Measurements from ENCODE around the gene DNAJC27.
"Not testable (repeated sequence)": the region's sequence is repeated elsewhere in the genome, so short reads cannot be mapped to it uniquely, and the experiment has no call there.

Gene DNAJC27

DNA sequence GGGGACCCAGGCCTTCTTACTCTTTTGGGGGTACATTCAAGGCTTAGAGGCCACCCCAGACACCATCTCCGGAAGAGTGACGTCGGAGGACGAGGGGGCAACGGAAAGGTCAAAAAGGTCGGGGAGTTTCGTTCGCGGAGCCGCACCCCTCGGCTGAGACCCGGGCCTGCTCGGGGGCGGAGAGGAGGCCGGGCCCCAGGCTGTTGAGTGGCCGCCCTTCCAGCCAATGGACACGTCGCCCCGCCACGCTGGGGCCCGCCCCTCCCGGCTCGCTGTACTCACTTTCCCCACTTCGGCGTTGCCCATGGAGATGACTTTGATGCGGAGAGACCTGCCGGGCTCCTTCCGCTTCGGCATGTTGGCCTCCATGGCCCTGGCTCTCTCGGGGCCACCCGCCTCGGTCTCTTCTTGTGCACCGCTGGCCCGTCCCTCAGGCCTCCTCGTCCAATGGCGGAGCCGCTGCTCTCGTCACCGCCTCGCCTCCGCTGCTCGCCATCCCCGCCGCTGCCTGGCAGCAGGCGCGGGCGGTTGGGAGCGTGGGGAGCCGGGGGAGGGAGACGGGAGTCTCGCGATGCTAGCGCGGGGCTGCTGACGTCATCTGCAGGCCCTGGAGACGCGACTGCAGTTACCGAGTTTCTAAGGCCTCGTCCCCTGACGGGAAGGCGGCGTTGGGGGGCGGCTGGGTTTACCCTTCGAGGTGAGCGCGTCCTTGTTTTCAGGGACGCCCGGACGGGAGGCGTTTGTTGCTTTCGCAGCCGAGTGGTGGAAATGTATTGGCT lies at the start of gene DNAJC27:
Gene DNAJC27, minus strand, starts transcription at position 420 of the 779 bp plus-strand sequence. Its CDS starts 51 bp downstream, at position 369.
- peak; percentile 97 for DNase-seq (ENCODE audit: low read depth)

GRCh38 chr2:25018681-25019080 lies 46.9 kb upstream of the DNAJC27 start:
- no peak for DNase-seq (ENCODE audit: low read depth)

GRCh38 chr2:25014631-25015030 lies 42.9 kb upstream of the DNAJC27 start:
- no peak for DNase-seq (ENCODE audit: low read depth)

DNA sequence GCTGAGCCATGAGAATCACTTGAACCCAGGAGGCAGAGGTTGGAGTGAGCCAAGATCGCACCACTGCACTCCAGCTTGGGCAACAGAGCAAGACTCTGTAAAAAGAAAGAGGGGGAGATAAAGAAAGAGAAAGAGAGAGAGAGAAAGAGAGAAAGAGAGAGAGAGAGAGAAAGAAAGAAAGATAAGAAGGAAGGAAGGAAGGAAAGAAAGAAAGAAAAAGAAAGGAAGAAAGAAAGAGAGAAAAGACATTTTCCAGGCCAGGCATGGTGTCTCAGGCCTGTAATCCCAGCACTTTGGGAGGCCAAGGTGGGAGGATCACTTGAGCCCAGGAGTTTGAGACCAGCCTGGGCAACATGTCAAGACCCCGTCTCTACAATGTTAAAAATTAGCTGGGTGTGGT lies 39.6 kb upstream of the DNAJC27 start:
- DNase-seq (ENCODE audit: low read depth), result not testable (repeated sequence)

GRCh38 chr2:25009954-25010353 lies 38.2 kb upstream of the DNAJC27 start:
- DNase-seq (ENCODE audit: low read depth), result no peak

DNA sequence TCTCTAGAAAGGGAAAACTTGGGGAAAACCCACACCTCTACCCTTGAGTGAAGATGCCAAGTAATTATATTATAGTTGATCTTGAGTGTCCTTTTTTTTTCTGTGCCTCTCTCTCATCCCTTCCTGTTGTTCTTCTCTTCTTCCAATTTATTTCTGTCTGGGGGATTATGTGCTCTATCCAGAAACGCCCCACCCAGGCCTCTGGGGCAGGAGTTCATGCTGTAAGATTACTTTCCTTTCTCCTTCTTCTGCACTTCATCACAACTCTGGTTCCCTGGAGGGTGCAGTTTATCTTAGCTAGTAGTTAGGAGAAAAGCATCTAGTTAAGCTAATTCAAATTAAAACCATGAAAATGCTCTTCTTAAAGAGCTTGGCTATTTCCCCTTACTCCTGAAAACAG lies 30.3 kb upstream of the DNAJC27 start:
- no peak for DNase-seq (ENCODE audit: low read depth)

DNA sequence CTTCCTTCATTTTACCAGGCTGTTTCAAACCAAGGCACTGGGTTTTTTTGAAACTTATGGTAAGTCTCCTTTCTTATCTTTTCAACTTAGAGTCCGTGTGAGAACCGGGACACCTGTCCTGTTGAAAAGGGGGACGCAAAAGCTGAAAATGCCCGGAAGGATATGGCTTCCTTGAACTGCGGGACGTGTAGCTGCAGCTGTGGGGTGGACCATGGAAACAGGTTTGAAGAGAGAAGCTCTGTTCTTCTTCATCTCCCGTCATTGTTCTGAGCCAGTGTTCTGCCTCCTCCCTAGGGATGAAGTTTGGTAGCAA lies 29.5 kb upstream of the DNAJC27 start:
- no peak for DNase-seq (ENCODE audit: low read depth)

GRCh38 chr2:25000503-25001324 lies 29.0 kb upstream of the DNAJC27 start:
- DNase-seq (ENCODE audit: low read depth), result no peak

- no peak for DNase-seq (ENCODE audit: low read depth)
Observed at GRCh38 chr2:25000036-25000435, 28.3 kb upstream of the DNAJC27 start.

DNA sequence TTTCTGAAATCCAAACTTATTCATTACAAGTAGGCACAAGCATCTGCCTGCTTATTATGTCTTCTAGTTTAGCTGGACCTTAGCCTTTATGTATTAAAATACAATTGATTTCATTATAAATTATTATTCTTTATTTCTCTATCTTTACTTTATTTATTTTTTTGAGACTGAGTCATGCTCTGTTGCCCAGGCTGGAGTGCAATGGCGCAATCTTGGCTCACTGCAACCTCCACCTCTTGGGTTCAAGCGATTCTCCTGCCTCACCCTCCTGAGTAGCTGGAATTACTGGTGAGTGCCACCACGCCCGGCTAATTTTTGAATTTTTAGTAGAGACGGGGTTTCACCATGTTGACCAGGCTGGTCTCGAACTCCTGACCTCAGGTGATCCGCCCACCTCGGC lies 27.3 kb upstream of the DNAJC27 start:
- DNase-seq (ENCODE audit: low read depth), result not testable (repeated sequence)

DNA sequence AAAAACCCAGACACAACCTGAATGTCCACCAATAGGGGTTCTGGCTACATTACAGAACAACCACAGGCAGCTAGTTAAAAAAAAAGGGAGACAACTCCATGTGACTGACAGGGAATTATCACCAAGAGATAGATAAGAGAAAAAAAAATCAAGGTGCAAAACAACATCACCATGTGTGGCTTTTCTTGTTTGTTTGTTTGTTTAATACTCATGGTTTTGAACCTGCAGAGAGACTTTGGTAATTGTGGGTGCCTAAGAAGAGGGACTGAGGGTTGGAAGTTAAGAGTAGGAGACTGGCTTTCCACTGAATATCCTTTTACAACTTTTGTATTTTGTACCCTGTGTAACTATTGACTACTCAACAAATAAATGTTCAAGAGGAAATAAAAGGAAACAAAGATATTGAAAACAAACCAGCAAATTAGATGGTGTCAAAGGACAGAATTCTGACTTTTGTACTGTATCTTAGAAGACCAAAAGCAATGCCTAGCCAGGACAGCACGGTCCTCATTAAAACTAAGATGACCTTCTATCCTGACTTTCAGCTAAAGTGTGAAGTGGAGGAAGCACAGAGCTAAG lies 22.5 kb upstream of the DNAJC27 start:
- DNase-seq (ENCODE audit: low read depth), result no peak

DNA sequence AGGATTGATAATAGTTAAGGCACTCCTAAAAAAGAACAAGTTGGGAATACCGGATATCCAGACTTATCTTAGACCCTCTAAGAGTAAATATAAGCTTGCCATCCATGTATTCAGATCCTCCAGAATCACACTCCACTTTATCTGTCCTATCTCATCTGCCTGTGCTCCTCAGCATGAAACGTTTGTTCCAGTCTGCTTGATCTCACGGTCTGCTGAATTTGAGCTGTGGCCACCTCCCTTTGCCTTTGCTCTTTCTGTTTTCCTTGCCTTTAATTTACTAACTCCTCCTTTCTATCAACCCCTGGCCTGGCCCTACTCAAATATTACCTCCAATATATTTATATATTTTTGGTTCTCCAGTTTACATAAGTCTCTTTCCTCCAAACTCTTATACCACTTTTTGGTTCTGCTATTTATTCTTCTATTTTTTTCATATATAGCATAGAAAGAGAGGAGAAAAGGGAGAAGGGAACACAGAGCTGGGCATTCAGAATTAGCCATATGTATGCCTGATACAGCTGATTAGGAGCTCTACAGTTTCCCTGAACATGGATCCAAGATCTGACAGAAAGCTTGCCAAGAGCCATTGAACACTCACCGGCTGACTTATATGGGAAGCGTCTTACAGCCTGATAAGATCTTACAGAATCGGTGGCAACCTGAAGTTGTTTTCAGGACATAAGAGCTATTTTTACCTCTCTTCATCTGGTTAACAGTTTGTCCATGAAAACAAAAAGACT lies 21.8 kb upstream of the DNAJC27 start:
- no peak for DNase-seq (ENCODE audit: low read depth)

DNA sequence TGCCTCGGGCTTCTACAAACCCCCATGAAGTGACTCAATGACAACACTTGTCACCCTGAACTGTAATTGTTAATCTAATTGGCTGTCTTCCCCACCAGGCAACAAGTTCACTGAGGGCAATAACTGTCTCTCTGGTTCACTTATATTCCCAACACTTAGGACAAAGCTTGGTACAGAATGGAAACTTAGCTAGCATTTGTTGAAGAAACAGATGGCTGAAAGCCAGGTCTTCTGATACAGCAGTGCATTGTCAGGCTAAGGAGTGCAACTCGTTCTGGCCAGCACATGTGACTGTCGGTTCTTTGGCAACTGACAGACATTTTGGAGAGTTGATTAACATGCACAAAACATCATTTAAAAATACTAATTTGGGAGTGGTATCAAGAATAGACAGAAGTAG lies 14.6 kb upstream of the DNAJC27 start:
- DNase-seq (ENCODE audit: low read depth), result no peak

- DNase-seq (ENCODE audit: low read depth), result no peak
Observed at GRCh38 chr2:24985511-24985910, 13.8 kb upstream of the DNAJC27 start.

DNA sequence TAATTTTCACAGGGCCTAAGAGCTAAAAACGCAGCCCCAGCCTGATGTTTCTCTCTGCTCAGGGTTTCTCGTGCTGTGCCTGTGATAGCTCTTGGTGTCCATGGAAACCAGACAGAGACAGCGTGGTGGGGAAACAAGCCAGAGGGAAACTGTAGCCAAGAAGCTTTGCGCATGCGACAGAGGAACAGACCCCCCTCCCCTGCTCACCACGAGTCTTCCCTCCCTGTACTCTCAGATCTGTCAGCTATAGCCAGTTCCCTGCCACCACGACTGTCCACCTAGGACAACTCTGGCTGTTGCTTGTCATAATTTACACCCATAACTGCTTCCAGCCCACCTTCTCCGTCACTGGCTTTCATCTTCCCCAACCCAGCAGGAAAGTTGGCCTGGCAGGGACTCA lies 13.2 kb upstream of the DNAJC27 start:
- DNase-seq (ENCODE audit: low read depth), result no peak

- DNase-seq (ENCODE audit: low read depth), result no peak
Observed at GRCh38 chr2:24981411-24982136, 9.8 kb upstream of the DNAJC27 start.

- DNase-seq (ENCODE audit: low read depth), result no peak
Observed at GRCh38 chr2:24978661-24979060, 6.9 kb upstream of the DNAJC27 start.

- DNase-seq (ENCODE audit: low read depth), result no peak
Observed at GRCh38 chr2:24977631-24978030, 5.9 kb upstream of the DNAJC27 start.

GRCh38 chr2:24973812-24974211 lies 2.1 kb upstream of the DNAJC27 start:
- no peak for DNase-seq (ENCODE audit: low read depth)

DNA sequence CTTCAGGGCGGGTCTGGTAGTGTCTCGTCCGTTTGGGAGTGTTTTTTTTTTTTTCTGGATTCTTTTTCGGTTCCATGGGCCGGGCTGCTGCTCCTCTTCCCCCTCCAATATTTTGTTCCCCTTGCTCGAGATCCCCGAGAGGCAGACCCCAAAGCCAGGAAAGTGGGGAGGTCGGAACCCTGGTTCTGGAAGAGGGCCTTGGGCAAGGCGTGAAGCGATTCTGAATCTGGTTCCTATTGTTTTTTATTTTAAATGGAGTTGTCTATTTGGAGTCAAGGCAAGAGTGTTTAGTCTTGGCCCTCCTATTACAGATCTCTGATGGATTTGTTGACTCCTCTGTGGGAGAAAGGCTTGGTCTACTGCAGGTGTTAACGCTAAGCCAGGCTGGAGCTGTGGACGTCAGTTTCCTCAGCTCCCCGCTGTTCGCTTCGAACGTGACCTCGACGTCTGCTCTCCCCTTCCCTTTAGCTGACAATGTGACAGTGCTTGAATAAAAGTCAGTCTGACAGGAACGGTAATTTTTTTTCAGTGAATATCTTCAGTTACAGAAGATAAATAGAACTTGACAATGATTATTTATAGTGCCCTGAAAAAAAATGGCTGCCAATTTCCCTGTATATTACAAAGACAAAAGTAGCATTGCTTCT lies 683 bp upstream of the DNAJC27 start:
- DNase-seq (ENCODE audit: low read depth), result peak; percentile 6

DNA sequence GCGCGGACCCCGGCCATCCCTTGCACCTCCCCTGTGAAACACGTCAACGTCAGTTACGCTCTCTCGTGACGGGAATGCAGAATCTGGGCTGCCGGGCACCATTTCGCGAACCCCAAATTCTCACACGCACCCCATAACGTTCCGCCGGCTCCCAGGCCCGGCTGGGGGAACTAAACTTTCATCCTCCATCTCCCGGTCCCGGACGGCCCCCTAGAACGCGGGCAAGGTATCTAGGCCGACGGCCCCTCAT lies 544 bp downstream of the DNAJC27 start:
- peak; percentile 4 for DNase-seq (ENCODE audit: low read depth)
